ENCODE data around the gene FHOD3. TPM values are rescaled to one million over a fixed set of nuclear protein-coding genes. Genes with fewer than 3 reads are reported as not detected.

Gene FHOD3
- total RNA-seq, 4 donors from 2014 or later, result 3.5 to 40.0 (median 14.5) TPM

- no peak overlapping the region for H3K4me3 ChIP-seq
- in situ Hi-C loops (cut with MboI; ENCODE audit: low pct_ligation_motif_present in 1 of 4, low pct_unique_long_range_greater_than_20kb in 1 of 4, low sequenced_read_pairs in 3 of 4), result no loop called here
- DNase-seq, result no peak
- WGBS, 2 donors (ENCODE audit: low coverage in 1 of 2), result 74 to 90% methylated on average over 2 to 4 of the region's 4 CpGs
- no peaks in the 10 kb centered on the region for H3K9me3 ChIP-seq
- H3K27ac ChIP-seq, result no peak overlapping the region
- H3K36me3 ChIP-seq, result no peaks in the 10 kb centered on the region
- TF ChIP-seq EP300 (IDR thresholded peaks at IDR 0.05; ENCODE audit: low read depth), result no peak
- TF ChIP-seq CTCF (IDR thresholded peaks at IDR 0.05), result no peak
- no peak for TF ChIP-seq POLR2A (IDR thresholded peaks at IDR 0.05)
- no peak for TF ChIP-seq POLR2AphosphoS5 (IDR thresholded peaks at IDR 0.05)
- no peaks in the 10 kb centered on the region for H3K4me1 ChIP-seq
- no peaks in the 10 kb centered on the region for H3K27me3 ChIP-seq
- intact Hi-C loops (cut with DNase I; ENCODE audit: low total_unique reads), result no loop called here
Measured at GRCh38 chr18:36388310-36388709, 90.8 kb downstream of the FHOD3 start.

GRCh38 chr18:36389027-36389426, 91.5 kb downstream of the FHOD3 start:
- Histone ChIP-seq H3K4me3 (no peak overlapping the region), H3K9me3 (no peaks in the 10 kb centered on the region), H3K27ac (no peak overlapping the region), H3K27me3 (no peaks in the 10 kb centered on the region), H3K36me3 (no peaks in the 10 kb centered on the region), H3K4me1 (no peaks in the 10 kb centered on the region)
- in situ Hi-C loops (cut with MboI; ENCODE audit: low pct_ligation_motif_present in 1 of 4, low pct_unique_long_range_greater_than_20kb in 1 of 4, low sequenced_read_pairs in 3 of 4), result no loop called here
- no peak for DNase-seq
- 86 to 88% methylated on average over 5 to 7 of the region's 7 CpGs for WGBS, 2 donors (ENCODE audit: low coverage in 1 of 2)
- TF ChIP-seq CTCF (IDR thresholded peaks at IDR 0.05), result no peak
- no peak for TF ChIP-seq POLR2AphosphoS5 (IDR thresholded peaks at IDR 0.05)
- no peak for TF ChIP-seq POLR2A (IDR thresholded peaks at IDR 0.05)
- no peak for TF ChIP-seq EP300 (IDR thresholded peaks at IDR 0.05; ENCODE audit: low read depth)
- intact Hi-C loops (cut with DNase I; ENCODE audit: low total_unique reads), result no loop called here

- TF ChIP-seq EP300 (IDR thresholded peaks at IDR 0.05; ENCODE audit: low read depth), result no peak
- TF ChIP-seq CTCF (IDR thresholded peaks at IDR 0.05), result no peak
- no peak for TF ChIP-seq POLR2A (IDR thresholded peaks at IDR 0.05)
- TF ChIP-seq POLR2AphosphoS5 (IDR thresholded peaks at IDR 0.05), result no peak
- no peak for DNase-seq
- Histone ChIP-seq H3K9me3 (no peaks in the 10 kb centered on the region), H3K27ac (no peak overlapping the region), H3K27me3 (no peaks in the 10 kb centered on the region), H3K4me1 (no peaks in the 10 kb centered on the region), H3K36me3 (no peaks in the 10 kb centered on the region), H3K4me3 (no peak overlapping the region)
- 61 to 100% methylated on average over 1 to 5 of the region's 5 CpGs for WGBS, 2 donors (ENCODE audit: low coverage in 1 of 2)
- intact Hi-C loops (cut with DNase I; ENCODE audit: low total_unique reads) (no loop called here), in situ Hi-C loops (cut with MboI; ENCODE audit: low pct_ligation_motif_present in 1 of 4, low pct_unique_long_range_greater_than_20kb in 1 of 4, low sequenced_read_pairs in 3 of 4) (no loop called here)
Measured at GRCh38 chr18:36389811-36390581, 92.5 kb downstream of the FHOD3 start.

GRCh38 chr18:36391426-36392145, 94.1 kb downstream of the FHOD3 start:
- in situ Hi-C loops (cut with MboI; ENCODE audit: low pct_ligation_motif_present in 1 of 4, low pct_unique_long_range_greater_than_20kb in 1 of 4, low sequenced_read_pairs in 3 of 4), result no loop called here

More at GRCh38 chr18:36391426-36392145, 94.1 kb downstream of the FHOD3 start:
- no peak for DNase-seq
- no peak for TF ChIP-seq POLR2A (IDR thresholded peaks at IDR 0.05)
- no peak for TF ChIP-seq EP300 (IDR thresholded peaks at IDR 0.05; ENCODE audit: low read depth)
- no peak for TF ChIP-seq CTCF (IDR thresholded peaks at IDR 0.05)
- no peak for TF ChIP-seq POLR2AphosphoS5 (IDR thresholded peaks at IDR 0.05)
- Histone ChIP-seq H3K27me3 (no peaks in the 10 kb centered on the region), H3K27ac (no peak overlapping the region), H3K4me1 (no peaks in the 10 kb centered on the region), H3K36me3 (no peaks in the 10 kb centered on the region), H3K4me3 (no peak overlapping the region), H3K9me3 (peaks cover 9 to 13% of the 10 kb centered on the region in 2 donors)
- intact Hi-C loops (cut with DNase I; ENCODE audit: low total_unique reads), result no loop called here
- 88% methylated on average over 7 of the region's 7 CpGs; no CpG with 5 or more reads in 1 of the 2 donors for WGBS, 2 donors (ENCODE audit: low coverage in 1 of 2)
